DND-41 (cell line): Measurements from ENCODE around the gene USP48.
A peak's percentile ranks its signal among the peaks of the same experiment; 100 is the strongest.
"Not testable (repeated sequence)": the region's sequence is repeated elsewhere in the genome, so short reads cannot be mapped to it uniquely, and the experiment has no call there.

ENCODE experiments used
- ATAC-seq: fragments of 200-7000 bp; cut with Tn5 transposase; 3 replicates; pipeline ENCODE4 v1.9.1; 2021; ENCODE audit warnings: low read depth; ENCODE audit not compliant: insufficient read depth
- DNase-seq: peaks from one replicate; pipeline ENCODE4 v3.0.0-alpha.2; 2020
- H2AFZ ChIP-seq: 2 replicates; pipeline ENCODE4 v1.6.0; 2012; ENCODE audit warnings: low read depth, low read length
- H3K27ac ChIP-seq: 2 replicates; pipeline ENCODE4 v1.5.1; 2012; ENCODE audit warnings: low read length, inconsistent platforms
- H3K27me3 ChIP-seq: fragments of 200-600 bp; sonication (generic); 2 replicates; pipeline ENCODE4 v1.6.0; 2012; ENCODE audit warnings: low read length, mild to moderate bottlenecking, inconsistent platforms; ENCODE audit not compliant: insufficient read depth, poor library complexity
- H3K36me3 ChIP-seq: 2 replicates; pipeline ENCODE4 v1.5.1; 2012; ENCODE audit warnings: low read length, inconsistent platforms; ENCODE audit not compliant: insufficient read depth
- H3K4me1 ChIP-seq: 2 replicates; pipeline ENCODE4 v1.5.1; 2012; ENCODE audit warnings: mild to moderate bottlenecking, low read length; ENCODE audit not compliant: insufficient read depth
- H3K4me2 ChIP-seq: 2 replicates; pipeline ENCODE4 v1.6.0; 2012; ENCODE audit warnings: mild to moderate bottlenecking, moderate library complexity, low read length, inconsistent platforms; ENCODE audit not compliant: insufficient read depth
- H3K4me3 ChIP-seq, 2 experiments: fragments of 200-600 bp in 1 of 2; shearing (Covaris generic) in 1 of 2; 2 replicates each; pipeline ENCODE4 v1.5.1; 2012 to 2016; ENCODE audit warnings: inconsistent platforms in 2 of 2, low read length in 2 of 2, mild to moderate bottlenecking in 2 of 2, low read depth in 1 of 2, moderate library complexity in 1 of 2
- H3K79me2 ChIP-seq: 2 replicates; pipeline ENCODE4 v1.6.0; 2012; ENCODE audit warnings: low read length, inconsistent platforms; ENCODE audit not compliant: insufficient read depth
- H3K9ac ChIP-seq: 2 replicates; pipeline ENCODE4 v1.6.0; 2012; ENCODE audit warnings: low read depth, mild to moderate bottlenecking, inconsistent platforms, low read length, moderate library complexity
- H3K9me3 ChIP-seq: 2 replicates; pipeline ENCODE4 v1.5.1; 2012; ENCODE audit warnings: low read length, moderate library complexity, mild to moderate bottlenecking, inconsistent platforms; ENCODE audit not compliant: insufficient read depth, severe bottlenecking
- H4K20me1 ChIP-seq: 2 replicates; pipeline ENCODE4 v1.6.0; 2012; ENCODE audit warnings: low read length; ENCODE audit not compliant: insufficient read depth
- CTCF ChIP-seq: IDR thresholded peaks from 2 replicates; pipeline ENCODE4 v1.5.1; 2012; ENCODE audit warnings: borderline replicate concordance, low read length, moderate library complexity, mild to moderate bottlenecking; ENCODE audit not compliant: poor library complexity, severe bottlenecking; ENCODE audit errors: extremely low read depth
- EZH2 ChIP-seq: IDR thresholded peaks from 3 replicates; pipeline ENCODE4 v1.6.1; 2012; ENCODE audit warnings: borderline replicate concordance, low read depth, mild to moderate bottlenecking, moderate library complexity, low read length, inconsistent platforms; ENCODE audit not compliant: severe bottlenecking

Gene USP48

GRCh38 chr1:21631944-21632887, 150.7 kb downstream of the USP48 start:
- DNase-seq: peak; percentile 11
- Histone ChIP-seq H3K27me3 (no peaks in the 10 kb centered on the region), H3K27ac (no peak overlapping the region), H3K9me3 (no peaks in the 10 kb centered on the region), H3K79me2 (no peaks in the 10 kb centered on the region), H3K9ac (no peak overlapping the region), H3K4me3 (no peak overlapping the region), H3K36me3 (no peaks in the 10 kb centered on the region), H3K4me1 (peaks cover 7% of the 10 kb centered on the region; the same call in 1 of the 2 replicates), H3K4me2 (no peak overlapping the region), H4K20me1 (peaks cover 12% of the 10 kb centered on the region), H2AFZ (no peak overlapping the region)
- TF ChIP-seq EZH2 (no peak), CTCF (no peak)
- peak; percentile 57; the same call in 2 of the 3 replicates for ATAC-seq

GRCh38 chr1:21631590-21631943, 151.4 kb downstream of the USP48 start:
- H3K4me3 ChIP-seq, H3K9me3 ChIP-seq, H3K27me3 ChIP-seq, H3K36me3 ChIP-seq, H3K4me2 ChIP-seq, H3K9ac ChIP-seq, H2AFZ ChIP-seq, H3K27ac ChIP-seq, DNase-seq, ATAC-seq, H3K79me2 ChIP-seq, H3K4me1 ChIP-seq: not testable (repeated sequence)
- H4K20me1 ChIP-seq: peaks cover 12% of the 10 kb centered on the region

- no peaks in the 10 kb centered on the region for H3K79me2 ChIP-seq
- no peak overlapping the region for H3K9ac ChIP-seq
- TF ChIP-seq EZH2: no peak
- no peak for TF ChIP-seq CTCF
- no peaks in the 10 kb centered on the region for H3K36me3 ChIP-seq
- ATAC-seq: no peak
- no peak overlapping the region for H2AFZ ChIP-seq
- no peak overlapping the region for H3K4me2 ChIP-seq
- H4K20me1 ChIP-seq: peaks cover 12% of the 10 kb centered on the region
- H3K9me3 ChIP-seq: no peaks in the 10 kb centered on the region
- DNase-seq: no peak
- H3K4me1 ChIP-seq: peaks cover 7% of the 10 kb centered on the region; the same call in 1 of the 2 replicates
- H3K27ac ChIP-seq: no peak overlapping the region
- H3K4me3 ChIP-seq: no peak overlapping the region
- no peaks in the 10 kb centered on the region for H3K27me3 ChIP-seq
Measured at GRCh38 chr1:21630571-21631343, 152.2 kb downstream of the USP48 start.

GRCh38 chr1:21629971-21630370, 153.0 kb downstream of the USP48 start:
- Histone ChIP-seq H3K36me3 (no peaks in the 10 kb centered on the region), H2AFZ (no peak overlapping the region), H3K4me1 (peaks cover 7% of the 10 kb centered on the region; the same call in 1 of the 2 replicates), H3K4me2 (no peak overlapping the region), H3K9me3 (no peaks in the 10 kb centered on the region), H3K27ac (no peak overlapping the region), H3K9ac (no peak overlapping the region), H3K79me2 (no peaks in the 10 kb centered on the region), H3K4me3 (no peak overlapping the region), H4K20me1 (peaks cover 6% of the 10 kb centered on the region), H3K27me3 (no peaks in the 10 kb centered on the region)
- DNase-seq (no peak), ATAC-seq (no peak)
- no peak for TF ChIP-seq EZH2
- no peak for TF ChIP-seq CTCF
